Spinal cord (tissue), 10 donors: ENCODE measurements around the gene COL13A1. TPM values are rescaled to one million over a fixed set of nuclear protein-coding genes. Genes with fewer than 3 reads are reported as not detected.

ENCODE experiments used
- DNase-seq, 6 donors: peaks; one replicate each; pipeline versions ENCODE4 v3.0.0 to v3.0.0-alpha.2; 2013 to 2015; ENCODE audit warnings: low spot score in 6 of 6, low read depth in 4 of 6
- H3K27ac ChIP-seq: one replicate; pipeline ENCODE4 v1.5.1; 2013; ENCODE audit warnings: low read depth, low read length, control low read depth
- H3K27me3 ChIP-seq: one replicate; pipeline ENCODE4 v1.6.1; 2013; ENCODE audit warnings: low read length; ENCODE audit not compliant: control insufficient read depth, insufficient read depth
- H3K36me3 ChIP-seq: one replicate; pipeline ENCODE4 v1.6.1; 2013; ENCODE audit warnings: low read length; ENCODE audit not compliant: control insufficient read depth, insufficient read depth
- H3K4me1 ChIP-seq: one replicate; pipeline ENCODE4 v1.6.1; 2013; ENCODE audit warnings: low read length; ENCODE audit not compliant: control insufficient read depth, insufficient read depth
- H3K4me3 ChIP-seq: one replicate; pipeline ENCODE4 v1.5.1; 2013; ENCODE audit warnings: low read depth, low read length, control low read depth
- H3K9me3 ChIP-seq: one replicate; pipeline ENCODE4 v1.6.1; 2013; ENCODE audit warnings: low read length; ENCODE audit not compliant: control insufficient read depth, insufficient read depth
- WGBS: methylation state at CpG from one replicate; pipeline ENCODE4 v1.1.5; 2013; ENCODE audit warnings: missing lambda C conversion rate; ENCODE audit not compliant: insufficient coverage; 5-methylcytosine and 5-hydroxymethylcytosine counted together
- polyA plus RNA-seq, 2 donors: library from polyadenylated mRNA; unstranded; fragments of 120-200 nt; gene quantifications; one replicate each; pipeline ENCODE4 v1.2.1, GENCODE V29; 2013; ENCODE audit not compliant: insufficient read length in 2 of 2
- total RNA-seq, 2 donors: library from RNA; depleted of rRNA in 1 of 2; stranded (reverse); fragments of 120-200 nt in 1 of 2; fragments of >200 nt in 1 of 2; gene quantifications; one replicate each; pipeline versions ENCODE4 v1.2.3 to v1.2.4, GENCODE V29; 2013 to 2014
- donor health status: healthy.

The COL13A1 gene
- total and polyA plus RNA-seq, 4 donors, result 11.4 to 44.0 (median 22.1) TPM

- peaks cover 4% of the 10 kb centered on the region for H3K4me1 ChIP-seq
- H3K27ac ChIP-seq, result no peak overlapping the region
- H3K27me3 ChIP-seq, result no peaks in the 10 kb centered on the region
- no peaks in the 10 kb centered on the region for H3K9me3 ChIP-seq
- no peak overlapping the region for H3K4me3 ChIP-seq
- H3K36me3 ChIP-seq, result no peaks in the 10 kb centered on the region
- 74% methylated on average over 6 of the region's 7 CpGs for WGBS
- peak in 1 of 6 donors; percentile 29 for DNase-seq
Measured at GRCh38 chr10:69826789-69827554, 25.3 kb downstream of the COL13A1 start.

GRCh38 chr10:69828144-69828870, 26.6 kb downstream of the COL13A1 start:
- Histone ChIP-seq H3K36me3 (no peaks in the 10 kb centered on the region), H3K9me3 (no peaks in the 10 kb centered on the region), H3K4me3 (no peak overlapping the region), H3K27ac (no peak overlapping the region), H3K27me3 (no peaks in the 10 kb centered on the region), H3K4me1 (peaks cover 4% of the 10 kb centered on the region)
- 47% methylated on average over 6 of the region's 9 CpGs for WGBS
- DNase-seq, result no peak

- Histone ChIP-seq H3K27ac (no peak overlapping the region), H3K27me3 (no peaks in the 10 kb centered on the region), H3K9me3 (no peaks in the 10 kb centered on the region), H3K4me1 (peaks cover 4% of the 10 kb centered on the region), H3K36me3 (no peaks in the 10 kb centered on the region), H3K4me3 (no peak overlapping the region)
- 90% methylated on average over 3 of the region's 8 CpGs for WGBS
- no peak for DNase-seq
Measured at GRCh38 chr10:69829775-69830174, 28.1 kb downstream of the COL13A1 start.

- H3K4me3 ChIP-seq, result no peak overlapping the region
- H3K27ac ChIP-seq, result no peak overlapping the region
- WGBS, result 100% methylated on average over 3 of the region's 5 CpGs
- no peaks in the 10 kb centered on the region for H3K36me3 ChIP-seq
- peaks cover 4% of the 10 kb centered on the region for H3K4me1 ChIP-seq
- no peaks in the 10 kb centered on the region for H3K9me3 ChIP-seq
- no peak for DNase-seq
- no peaks in the 10 kb centered on the region for H3K27me3 ChIP-seq
Measured at GRCh38 chr10:69831231-69831855, 29.6 kb downstream of the COL13A1 start.

GRCh38 chr10:69835233-69835632, 33.5 kb downstream of the COL13A1 start:
- no peak overlapping the region for H3K4me3 ChIP-seq
- no peaks in the 10 kb centered on the region for H3K36me3 ChIP-seq
- WGBS, result 88% methylated on average over 6 of the region's 6 CpGs
- H3K9me3 ChIP-seq, result no peaks in the 10 kb centered on the region
- H3K27ac ChIP-seq, result no peak overlapping the region
- no peak for DNase-seq
- peaks cover 6% of the 10 kb centered on the region for H3K4me1 ChIP-seq
- no peaks in the 10 kb centered on the region for H3K27me3 ChIP-seq

GRCh38 chr10:69835875-69836730, 34.4 kb downstream of the COL13A1 start:
- H3K4me1 ChIP-seq, result peaks cover 7% of the 10 kb centered on the region
- no peak overlapping the region for H3K4me3 ChIP-seq
- no peak for DNase-seq
- H3K27ac ChIP-seq, result no peak overlapping the region
- 65% methylated on average over 6 of the region's 8 CpGs for WGBS
- no peaks in the 10 kb centered on the region for H3K36me3 ChIP-seq
- no peaks in the 10 kb centered on the region for H3K27me3 ChIP-seq
- H3K9me3 ChIP-seq, result no peaks in the 10 kb centered on the region

GRCh38 chr10:69836731-69837030, 35.0 kb downstream of the COL13A1 start:
- no peak overlapping the region for H3K4me3 ChIP-seq
- 94% methylated on average over 6 of the region's 6 CpGs for WGBS
- no peak overlapping the region for H3K27ac ChIP-seq
- DNase-seq, result no peak
- no peaks in the 10 kb centered on the region for H3K9me3 ChIP-seq
- no peaks in the 10 kb centered on the region for H3K36me3 ChIP-seq
- no peaks in the 10 kb centered on the region for H3K27me3 ChIP-seq
- H3K4me1 ChIP-seq, result peaks cover 7% of the 10 kb centered on the region

- Histone ChIP-seq H3K27ac (no peak overlapping the region), H3K4me3 (no peak overlapping the region), H3K36me3 (no peaks in the 10 kb centered on the region), H3K4me1 (peaks cover 7% of the 10 kb centered on the region), H3K9me3 (no peaks in the 10 kb centered on the region), H3K27me3 (no peaks in the 10 kb centered on the region)
- DNase-seq, result no peak
- 83% methylated on average over 4 of the region's 5 CpGs for WGBS
Measured at GRCh38 chr10:69837261-69837660, 35.6 kb downstream of the COL13A1 start.

- no peak overlapping the region for H3K27ac ChIP-seq
- DNase-seq, result no peak
Measured at GRCh38 chr10:69838418-69838817, 36.7 kb downstream of the COL13A1 start.

More at GRCh38 chr10:69838418-69838817, 36.7 kb downstream of the COL13A1 start:
- Histone ChIP-seq H3K27me3 (no peaks in the 10 kb centered on the region), H3K36me3 (no peaks in the 10 kb centered on the region), H3K4me1 (peaks cover 7% of the 10 kb centered on the region), H3K4me3 (no peak overlapping the region), H3K9me3 (no peaks in the 10 kb centered on the region)
- 91% methylated on average over 4 of the region's 5 CpGs for WGBS
